Stimulated activated CD8-positive, alpha-beta memory T cell treated with anti-CD3 and anti-CD28 coated beads, Interleukin-2, amount 100 ng/mL, for 48 hours (primary cell): Measurements from ENCODE around the gene FNDC3B.

Experiments
- DNase-seq, 2 donors: peaks; one replicate each; pipeline ENCODE4 v3.0.0-alpha.2; 2020; ENCODE audit warnings: low read depth in 2 of 2

FNDC3B gene

GRCh38 chr3:172189987-172190603 is 150.7 kb downstream of the FNDC3B start:
- no peak for DNase-seq

- no peak for DNase-seq
These were observed 151.6 kb downstream of the FNDC3B start for GRCh38 chr3:172190980-172191379.

- no peak for DNase-seq
These were observed 152.3 kb downstream of the FNDC3B start for GRCh38 chr3:172191629-172192028.

GRCh38 chr3:172192830-172193415 is 153.5 kb downstream of the FNDC3B start:
- DNase-seq, result no peak

GRCh38 chr3:172193436-172193835 is 154.1 kb downstream of the FNDC3B start:
- no peak for DNase-seq

- no peak for DNase-seq
These were observed 155.5 kb downstream of the FNDC3B start for GRCh38 chr3:172194702-172195406.

- DNase-seq, result no peak
These were observed 156.0 kb downstream of the FNDC3B start for GRCh38 chr3:172195407-172195754.

GRCh38 chr3:172197344-172197743 is 158.0 kb downstream of the FNDC3B start:
- no peak for DNase-seq

- no peak for DNase-seq
These were observed 159.1 kb downstream of the FNDC3B start for GRCh38 chr3:172198428-172198827.

- DNase-seq, result no peak
These were observed 160.5 kb downstream of the FNDC3B start for GRCh38 chr3:172199850-172200369.

GRCh38 chr3:172201136-172201869 is 161.9 kb downstream of the FNDC3B start:
- no peak for DNase-seq

GRCh38 chr3:172201870-172202236 is 162.5 kb downstream of the FNDC3B start:
- DNase-seq, result no peak

- DNase-seq, result no peak
These were observed 163.4 kb downstream of the FNDC3B start for GRCh38 chr3:172202797-172203196.

- DNase-seq, result no peak
These were observed 164.3 kb downstream of the FNDC3B start for GRCh38 chr3:172203522-172204258.

GRCh38 chr3:172204716-172205115 is 165.3 kb downstream of the FNDC3B start:
- DNase-seq, result no peak

GRCh38 chr3:172208586-172209332 is 169.4 kb downstream of the FNDC3B start:
- no peak for DNase-seq

GRCh38 chr3:172209333-172210321 is 170.2 kb downstream of the FNDC3B start:
- DNase-seq, result no peak

- no peak for DNase-seq
These were observed 171.0 kb downstream of the FNDC3B start for GRCh38 chr3:172210355-172210754.

- no peak for DNase-seq
These were observed 171.7 kb downstream of the FNDC3B start for GRCh38 chr3:172211123-172211522.

- no peak for DNase-seq
These were observed 173.8 kb downstream of the FNDC3B start for GRCh38 chr3:172213200-172213599.
